WTC11 (cell line): ENCODE data around the gene GPLD1. TPM values are rescaled to one million over a fixed set of nuclear protein-coding genes. Genes with fewer than 3 reads are reported as not detected.

Experiments
- ATAC-seq: fragments of 200-7000 bp; cut with Tn5 transposase; 2 replicates; pipeline ENCODE4 v1.10.0; 2021; ENCODE audit warnings: mild to moderate bottlenecking, moderate library complexity
- CTCF ChIA-PET: fragments of 300-600 bp; sonication (Branson Sonifier 250); formaldehyde crosslinking; loops from one replicate; lab custom pipeline; 2021; ENCODE audit warnings: antibody characterized with exemption; lab: Charles Lee
- POLR2A ChIA-PET: fragments of 350-600 bp; sonication (Branson Sonifier 250); formaldehyde crosslinking; loops from one replicate; lab custom pipeline; 2021; ENCODE audit warnings: antibody characterized with exemption; lab: Charles Lee
- DNase-seq: peaks from one replicate; pipeline ENCODE4 v3.0.0; 2021; ENCODE audit warnings: low spot score
- H3K27ac Mint-ChIP-seq: 2 replicates; pipeline ENCODE4 v1.8.0; 2021; ENCODE audit warnings: mixed read lengths
- H3K27me3 Mint-ChIP-seq: 2 replicates; pipeline ENCODE4 v1.8.0; 2021; ENCODE audit warnings: low read depth, mild to moderate bottlenecking, moderate library complexity, mixed read lengths
- H3K36me3 Mint-ChIP-seq: 2 replicates; pipeline ENCODE4 v1.8.0; 2021; ENCODE audit warnings: mixed read lengths
- H3K4me1 Mint-ChIP-seq: 2 replicates; pipeline ENCODE4 v1.8.0; 2022; ENCODE audit warnings: mixed read lengths
- H3K4me3 Mint-ChIP-seq: 2 replicates; pipeline ENCODE4 v1.8.0; 2021; ENCODE audit warnings: mild to moderate bottlenecking, moderate library complexity, mixed read lengths
- H3K9me3 Mint-ChIP-seq: 2 replicates; pipeline ENCODE4 v1.8.0; 2021; ENCODE audit warnings: mixed read lengths
- E2F1 ChIP-seq: sonication (generic); formaldehyde crosslinking; IDR thresholded peaks from 2 replicates; pipeline ENCODE4 v1.8.0; 2022; ENCODE audit warnings: mild to moderate bottlenecking, missing genetic modification reagents
- GRHL2 ChIP-seq: fragments of 250-450 bp; sonication (Bioruptor Pico); IDR thresholded peaks from 2 replicates; pipeline ENCODE4 v1.8.0; 2022; ENCODE audit warnings: mild to moderate bottlenecking, moderate library complexity; ENCODE audit not compliant: insufficient replicate concordance, severe bottlenecking
- HMGXB4 ChIP-seq: sonication (generic); formaldehyde crosslinking; IDR thresholded peaks from 2 replicates; pipeline ENCODE4 v1.8.1; 2023; ENCODE audit warnings: mild to moderate bottlenecking, moderate library complexity, missing genetic modification reagents
- IRF2 ChIP-seq: sonication (generic); formaldehyde crosslinking; IDR thresholded peaks from 2 replicates; pipeline ENCODE4 v1.8.0; 2022; ENCODE audit warnings: low read depth, missing genetic modification reagents, borderline replicate concordance
- JUN ChIP-seq: sonication (generic); formaldehyde crosslinking; IDR thresholded peaks from 2 replicates; pipeline ENCODE4 v1.8.0; 2023; ENCODE audit warnings: mild to moderate bottlenecking, missing genetic modification reagents
- KAT7 ChIP-seq: sonication (generic); formaldehyde crosslinking; IDR thresholded peaks from 2 replicates; pipeline ENCODE4 v1.8.1; 2023; ENCODE audit warnings: missing genetic modification reagents, mild to moderate bottlenecking, borderline replicate concordance
- MAX ChIP-seq: sonication (generic); formaldehyde crosslinking; IDR thresholded peaks from 2 replicates; pipeline ENCODE4 v1.8.0; 2022; ENCODE audit warnings: mild to moderate bottlenecking, missing genetic modification reagents
- MLX ChIP-seq: sonication (generic); formaldehyde crosslinking; IDR thresholded peaks from 2 replicates; pipeline ENCODE4 v1.8.1; 2023; ENCODE audit warnings: mild to moderate bottlenecking, missing genetic modification reagents, moderate library complexity
- RORB ChIP-seq: fragments of 250-450 bp; sonication (Bioruptor Pico); IDR thresholded peaks from 2 replicates; pipeline ENCODE4 v1.9.0; 2021; ENCODE audit warnings: mild to moderate bottlenecking
- STAT6 ChIP-seq: sonication (generic); formaldehyde crosslinking; conservative IDR thresholded peaks from 2 replicates; pipeline ENCODE4 v1.8.1; 2023; ENCODE audit warnings: mild to moderate bottlenecking, low read depth, missing genetic modification reagents, moderate library complexity
- TEAD1 ChIP-seq: sonication (generic); formaldehyde crosslinking; IDR thresholded peaks from 2 replicates; pipeline ENCODE4 v1.8.0; 2022; ENCODE audit warnings: mild to moderate bottlenecking, missing genetic modification reagents
- ZMAT4 ChIP-seq: fragments of 250-450 bp; sonication (Bioruptor Pico); IDR thresholded peaks from 2 replicates; pipeline ENCODE4 v1.9.0; 2021; ENCODE audit warnings: mild to moderate bottlenecking
- ZNF121 ChIP-seq: sonication (generic); formaldehyde crosslinking; IDR thresholded peaks from 2 replicates; pipeline ENCODE4 v1.8.0; 2023; ENCODE audit warnings: missing genetic modification reagents
- ZNF138 ChIP-seq: sonication (generic); formaldehyde crosslinking; conservative IDR thresholded peaks from 2 replicates; pipeline ENCODE4 v1.8.1; 2022; ENCODE audit warnings: mild to moderate bottlenecking, moderate library complexity, missing genetic modification reagents
- ZNF396 ChIP-seq: fragments of 250-450 bp; sonication (Bioruptor Pico); IDR thresholded peaks from 2 replicates; pipeline ENCODE4 v1.8.0; 2021; ENCODE audit warnings: mild to moderate bottlenecking, moderate library complexity, borderline replicate concordance
- ZNF423 ChIP-seq: fragments of 250-450 bp; sonication (Bioruptor Pico); IDR thresholded peaks from 2 replicates; pipeline ENCODE4 v2.1.2; 2022; ENCODE audit warnings: mild to moderate bottlenecking, moderate library complexity
- total RNA-seq: library from RNA; stranded (reverse); gene quantifications from 3 replicates; pipeline ENCODE4 v1.2.3, GENCODE V29; 2021
- TF ChIP-seq, protein P1 (sequence below): fragments of 200-600 bp; IDR thresholded peaks from 2 replicates; pipeline ENCODE4 v1.8.0; 2022; ENCODE audit warnings: antibody characterized with exemption
- TF ChIP-seq, protein P2 (sequence below): sonication (generic); formaldehyde crosslinking; IDR thresholded peaks from 2 replicates; pipeline ENCODE4 v1.8.0; 2022; ENCODE audit warnings: mild to moderate bottlenecking, missing genetic modification reagents
- TF ChIP-seq, protein P3 (sequence below): sonication (generic); formaldehyde crosslinking; IDR thresholded peaks from 2 replicates; pipeline ENCODE4 v1.8.0; 2022; ENCODE audit warnings: missing genetic modification reagents

The GPLD1 gene
- total RNA-seq, 1 experiment from 2014 or later = 8.4 TPM

DNA sequence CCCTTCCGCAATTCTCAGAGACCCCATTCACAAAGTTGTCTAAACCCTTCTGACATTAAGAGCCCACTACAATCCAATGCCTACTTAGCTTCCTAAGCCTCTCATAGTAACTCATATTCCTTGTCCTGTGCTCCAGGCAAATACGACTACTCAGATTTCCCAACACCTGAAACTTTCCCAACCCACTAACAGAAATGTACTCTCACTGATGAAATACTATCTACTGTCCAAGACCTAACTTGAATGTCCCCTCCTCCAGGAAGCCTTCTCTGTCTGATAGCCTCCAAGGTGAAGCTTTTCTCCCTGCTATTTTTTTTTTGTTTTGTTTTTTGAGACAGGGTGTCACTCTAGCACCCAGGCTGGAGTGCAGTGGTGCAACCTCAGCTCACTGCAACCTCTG lies 30.4 kb downstream of the GPLD1 start (continued):
- TF ChIP-seq IRF2 (CRISPR knock-in tag) = no peak
- TF ChIP-seq ZNF121 = no peak
- TF ChIP-seq JUN = no peak
- TF ChIP-seq ZMAT4 (CRISPR knock-in tag) = no peak
- TF ChIP-seq RORB (CRISPR knock-in tag) = no peak
- no peak for TF ChIP-seq MLX (CRISPR knock-in tag)
- TF ChIP-seq E2F1 (CRISPR knock-in tag) = no peak
- no peak for TF ChIP-seq GRHL2 (CRISPR knock-in tag)

- TF ChIP-seq, protein P1, sequence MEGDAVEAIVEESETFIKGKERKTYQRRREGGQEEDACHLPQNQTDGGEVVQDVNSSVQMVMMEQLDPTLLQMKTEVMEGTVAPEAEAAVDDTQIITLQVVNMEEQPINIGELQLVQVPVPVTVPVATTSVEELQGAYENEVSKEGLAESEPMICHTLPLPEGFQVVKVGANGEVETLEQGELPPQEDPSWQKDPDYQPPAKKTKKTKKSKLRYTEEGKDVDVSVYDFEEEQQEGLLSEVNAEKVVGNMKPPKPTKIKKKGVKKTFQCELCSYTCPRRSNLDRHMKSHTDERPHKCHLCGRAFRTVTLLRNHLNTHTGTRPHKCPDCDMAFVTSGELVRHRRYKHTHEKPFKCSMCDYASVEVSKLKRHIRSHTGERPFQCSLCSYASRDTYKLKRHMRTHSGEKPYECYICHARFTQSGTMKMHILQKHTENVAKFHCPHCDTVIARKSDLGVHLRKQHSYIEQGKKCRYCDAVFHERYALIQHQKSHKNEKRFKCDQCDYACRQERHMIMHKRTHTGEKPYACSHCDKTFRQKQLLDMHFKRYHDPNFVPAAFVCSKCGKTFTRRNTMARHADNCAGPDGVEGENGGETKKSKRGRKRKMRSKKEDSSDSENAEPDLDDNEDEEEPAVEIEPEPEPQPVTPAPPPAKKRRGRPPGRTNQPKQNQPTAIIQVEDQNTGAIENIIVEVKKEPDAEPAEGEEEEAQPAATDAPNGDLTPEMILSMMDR = no peak
- TF ChIP-seq ZNF138 = no peak
- TF ChIP-seq, protein P2, sequence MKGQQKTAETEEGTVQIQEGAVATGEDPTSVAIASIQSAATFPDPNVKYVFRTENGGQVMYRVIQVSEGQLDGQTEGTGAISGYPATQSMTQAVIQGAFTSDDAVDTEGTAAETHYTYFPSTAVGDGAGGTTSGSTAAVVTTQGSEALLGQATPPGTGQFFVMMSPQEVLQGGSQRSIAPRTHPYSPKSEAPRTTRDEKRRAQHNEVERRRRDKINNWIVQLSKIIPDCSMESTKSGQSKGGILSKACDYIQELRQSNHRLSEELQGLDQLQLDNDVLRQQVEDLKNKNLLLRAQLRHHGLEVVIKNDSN (CRISPR knock-in tag) = no peak
- TF ChIP-seq TEAD1 = no peak
- no peak for TF ChIP-seq E2F1 (CRISPR knock-in tag)
- Mint-ChIP-seq H3K4me1 (0 out of 2 replicates have a peak, but pooled peaks cover 3% of the 10 kb centered on the region), H3K36me3 (no peaks in the 10 kb centered on the region), H3K27me3 (no peaks in the 10 kb centered on the region), H3K27ac (no peak overlapping the region), H3K4me3 (no peak overlapping the region), H3K9me3 (no peaks in the 10 kb centered on the region)
- ChIA-PET POLR2A (no interaction called here), CTCF (interaction anchor here (1.5 kb wide), 1 partner anchor 63 kb away, joined by 4 read pairs; no protein-coding TSS in a partner anchor)
- ATAC-seq = no peak
- DNase-seq = no peak
These were observed 31.2 kb downstream of the GPLD1 start for GRCh38 chr6:24458134-24458533.

- DNase-seq (no peak), ATAC-seq (peak; percentile 56)
- POLR2A ChIA-PET = no interaction called here
- Mint-ChIP-seq H3K4me3 (no peak overlapping the region), H3K9me3 (no peaks in the 10 kb centered on the region), H3K4me1 (0 out of 2 replicates have a peak, but pooled peaks cover 3% of the 10 kb centered on the region), H3K36me3 (no peaks in the 10 kb centered on the region), H3K27me3 (no peaks in the 10 kb centered on the region), H3K27ac (no peak overlapping the region)
- CTCF ChIA-PET = interaction anchor here (0.8 kb wide), 1 partner anchor 172 kb away, joined by 3 read pairs; no protein-coding TSS in a partner anchor
- no peak for TF ChIP-seq MAX (CRISPR knock-in tag)
- TF ChIP-seq ZNF396 (CRISPR knock-in tag) = no peak
- TF ChIP-seq HMGXB4 (CRISPR knock-in tag) = no peak
- no peak for TF ChIP-seq STAT6 (CRISPR knock-in tag)
- no peak for TF ChIP-seq ZNF423
- no peak for TF ChIP-seq KAT7 (CRISPR knock-in tag)
- TF ChIP-seq, protein P3, sequence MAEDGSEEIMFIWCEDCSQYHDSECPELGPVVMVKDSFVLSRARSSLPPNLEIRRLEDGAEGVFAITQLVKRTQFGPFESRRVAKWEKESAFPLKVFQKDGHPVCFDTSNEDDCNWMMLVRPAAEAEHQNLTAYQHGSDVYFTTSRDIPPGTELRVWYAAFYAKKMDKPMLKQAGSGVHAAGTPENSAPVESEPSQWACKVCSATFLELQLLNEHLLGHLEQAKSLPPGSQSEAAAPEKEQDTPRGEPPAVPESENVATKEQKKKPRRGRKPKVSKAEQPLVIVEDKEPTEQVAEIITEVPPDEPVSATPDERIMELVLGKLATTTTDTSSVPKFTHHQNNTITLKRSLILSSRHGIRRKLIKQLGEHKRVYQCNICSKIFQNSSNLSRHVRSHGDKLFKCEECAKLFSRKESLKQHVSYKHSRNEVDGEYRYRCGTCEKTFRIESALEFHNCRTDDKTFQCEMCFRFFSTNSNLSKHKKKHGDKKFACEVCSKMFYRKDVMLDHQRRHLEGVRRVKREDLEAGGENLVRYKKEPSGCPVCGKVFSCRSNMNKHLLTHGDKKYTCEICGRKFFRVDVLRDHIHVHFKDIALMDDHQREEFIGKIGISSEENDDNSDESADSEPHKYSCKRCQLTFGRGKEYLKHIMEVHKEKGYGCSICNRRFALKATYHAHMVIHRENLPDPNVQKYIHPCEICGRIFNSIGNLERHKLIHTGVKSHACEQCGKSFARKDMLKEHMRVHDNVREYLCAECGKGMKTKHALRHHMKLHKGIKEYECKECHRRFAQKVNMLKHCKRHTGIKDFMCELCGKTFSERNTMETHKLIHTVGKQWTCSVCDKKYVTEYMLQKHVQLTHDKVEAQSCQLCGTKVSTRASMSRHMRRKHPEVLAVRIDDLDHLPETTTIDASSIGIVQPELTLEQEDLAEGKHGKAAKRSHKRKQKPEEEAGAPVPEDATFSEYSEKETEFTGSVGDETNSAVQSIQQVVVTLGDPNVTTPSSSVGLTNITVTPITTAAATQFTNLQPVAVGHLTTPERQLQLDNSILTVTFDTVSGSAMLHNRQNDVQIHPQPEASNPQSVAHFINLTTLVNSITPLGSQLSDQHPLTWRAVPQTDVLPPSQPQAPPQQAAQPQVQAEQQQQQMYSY = no peak
These were observed 34.3 kb downstream of the GPLD1 start for GRCh38 chr6:24455061-24455460.
